ENCODE data around the gene TRABD2B.

TRABD2B gene

GRCh38 chr1:47885062-47885830 is 111.9 kb downstream of the TRABD2B start:
- Histone ChIP-seq H3K27ac (ENCODE audit: low read depth, low read length) (no peak overlapping the region), H3K9ac (ENCODE audit: low read depth, low read length) (no peak overlapping the region), H3K9me3 (ENCODE audit: insufficient read depth, low read depth, low read length) (no peaks in the 10 kb centered on the region), H3K4me1 (ENCODE audit: insufficient read depth, low read length) (no peaks in the 10 kb centered on the region; the same call in 1 of the 2 replicates), H3K36me3 (ENCODE audit: insufficient read depth, low read length) (no peaks in the 10 kb centered on the region), H3K27me3 (ENCODE audit: insufficient read depth, low read length) (no peaks in the 10 kb centered on the region), H3K4me3 (ENCODE audit: low read length) (no peak overlapping the region)
- 92% methylated on average over 8 of the region's 8 CpGs for WGBS

GRCh38 chr1:47883963-47884362 is 113.2 kb downstream of the TRABD2B start:
- Histone ChIP-seq H3K9me3 (ENCODE audit: insufficient read depth, low read depth, low read length) (no peaks in the 10 kb centered on the region), H3K27me3 (ENCODE audit: insufficient read depth, low read length) (no peaks in the 10 kb centered on the region), H3K9ac (ENCODE audit: low read depth, low read length) (no peak overlapping the region), H3K4me3 (ENCODE audit: low read length) (no peak overlapping the region), H3K4me1 (ENCODE audit: insufficient read depth, low read length) (no peaks in the 10 kb centered on the region; the same call in 1 of the 2 replicates), H3K36me3 (ENCODE audit: insufficient read depth, low read length) (no peaks in the 10 kb centered on the region), H3K27ac (ENCODE audit: low read depth, low read length) (no peak overlapping the region)
- 93% methylated on average over 1 of the region's 1 CpG for WGBS

DNA sequence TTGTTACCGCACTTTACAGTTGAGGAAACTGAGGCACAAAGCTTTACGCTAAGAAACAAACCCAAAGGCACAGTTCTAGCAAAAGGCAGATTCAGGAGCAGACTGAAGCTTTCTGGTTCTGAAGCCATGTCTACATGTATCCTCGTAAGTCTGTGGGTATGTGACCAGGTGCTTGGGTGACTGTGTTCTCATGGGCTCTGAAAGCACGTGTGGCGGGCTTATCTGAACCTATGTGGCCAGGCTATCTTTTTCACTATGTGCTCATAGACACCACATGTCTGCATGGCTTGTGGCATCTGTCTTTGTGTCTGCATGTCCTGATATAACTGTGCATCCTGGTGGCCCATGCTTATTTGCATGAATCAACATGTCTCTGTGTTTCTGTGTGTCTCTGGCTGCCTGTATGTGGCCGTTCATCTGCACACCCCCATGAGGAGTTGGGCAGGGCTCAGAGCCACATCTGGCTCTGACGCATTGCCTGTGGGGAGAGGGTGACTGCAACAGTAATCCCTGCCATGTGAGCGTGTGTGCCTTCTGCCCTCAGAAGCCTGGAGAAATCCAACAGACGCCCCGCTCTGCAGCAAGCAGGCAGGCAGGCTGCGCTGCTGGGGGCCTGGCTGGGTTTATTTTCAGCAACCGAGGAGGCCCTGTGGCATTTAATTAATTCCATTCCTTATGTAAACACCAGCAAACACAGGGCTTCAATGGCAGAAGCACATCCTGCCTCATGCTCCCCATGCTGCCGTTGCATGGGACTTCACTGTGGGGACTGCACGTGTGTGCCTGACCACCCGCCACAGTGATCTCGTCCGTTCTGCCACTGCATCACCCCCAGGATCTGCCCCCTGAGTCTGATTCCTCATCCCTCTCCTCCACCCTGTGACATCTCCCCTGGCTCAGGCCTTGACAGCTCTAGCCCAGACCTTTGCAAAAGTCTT is 115.4 kb downstream of the TRABD2B start:
- WGBS = 93% methylated on average over 17 of the region's 17 CpGs
- Histone ChIP-seq H3K4me3 (ENCODE audit: low read length) (no peak overlapping the region), H3K27ac (ENCODE audit: low read depth, low read length) (no peak overlapping the region)

GRCh38 chr1:47876587-47876963 is 120.6 kb downstream of the TRABD2B start:
- H3K4me3 ChIP-seq (ENCODE audit: low read length) = no peak overlapping the region
- H3K27me3 ChIP-seq (ENCODE audit: insufficient read depth, low read length) = no peaks in the 10 kb centered on the region

More for the DNA sequence above, 115.4 kb downstream of the TRABD2B start:
- Histone ChIP-seq H3K9ac (ENCODE audit: low read depth, low read length) (no peak overlapping the region), H3K27me3 (ENCODE audit: insufficient read depth, low read length) (no peaks in the 10 kb centered on the region), H3K4me1 (ENCODE audit: insufficient read depth, low read length) (no peaks in the 10 kb centered on the region), H3K36me3 (ENCODE audit: insufficient read depth, low read length) (no peaks in the 10 kb centered on the region), H3K9me3 (ENCODE audit: insufficient read depth, low read depth, low read length) (no peaks in the 10 kb centered on the region)

DNA sequence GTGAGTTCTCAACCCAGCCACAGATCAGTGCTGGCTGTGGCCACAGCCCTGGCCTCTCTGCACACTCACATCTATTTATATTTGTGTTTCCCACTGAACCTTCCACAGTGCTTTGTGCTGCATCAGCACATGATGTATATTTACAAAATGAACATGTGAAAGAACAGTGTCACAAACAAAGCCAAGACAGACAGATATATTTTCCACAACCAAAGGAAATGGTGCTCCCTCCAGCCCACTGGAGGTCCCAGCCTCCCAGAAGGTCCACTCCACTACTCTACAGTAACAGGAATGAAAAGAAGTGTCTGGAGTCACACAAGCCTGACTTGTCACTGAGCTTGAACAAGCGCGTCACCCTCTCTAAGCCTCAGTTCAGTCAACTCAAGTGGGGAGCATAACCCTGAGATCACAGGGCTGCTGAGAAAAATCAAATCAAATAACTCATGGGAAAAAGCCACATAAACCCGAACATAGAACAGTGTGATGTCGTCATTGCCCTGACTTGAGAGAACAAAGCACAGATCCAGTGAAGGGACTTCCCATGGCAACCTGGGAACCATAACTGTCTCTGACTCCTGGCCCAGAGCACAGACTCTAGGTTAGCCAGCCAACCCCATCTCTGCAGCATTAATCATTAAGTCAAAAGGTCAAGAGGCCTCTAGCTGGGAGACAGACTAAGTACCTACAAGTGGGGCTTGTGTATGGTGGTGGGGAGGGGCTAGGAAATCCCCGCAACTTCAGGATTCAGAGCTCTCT is 121.2 kb downstream of the TRABD2B start:
- no peaks in the 10 kb centered on the region for H3K4me1 ChIP-seq (ENCODE audit: insufficient read depth, low read length)
- H3K27ac ChIP-seq (ENCODE audit: low read depth, low read length) = no peak overlapping the region
- no peak overlapping the region for H3K9ac ChIP-seq (ENCODE audit: low read depth, low read length)
- H3K36me3 ChIP-seq (ENCODE audit: insufficient read depth, low read length) = no peaks in the 10 kb centered on the region
- no peak overlapping the region for H3K4me3 ChIP-seq (ENCODE audit: low read length)
- 92% methylated on average over 5 of the region's 5 CpGs for WGBS
- no peaks in the 10 kb centered on the region for H3K27me3 ChIP-seq (ENCODE audit: insufficient read depth, low read length)
- no peaks in the 10 kb centered on the region for H3K9me3 ChIP-seq (ENCODE audit: insufficient read depth, low read depth, low read length)

More at GRCh38 chr1:47876587-47876963, 120.6 kb downstream of the TRABD2B start:
- 80% methylated on average over 4 of the region's 4 CpGs for WGBS
- no peaks in the 10 kb centered on the region for H3K36me3 ChIP-seq (ENCODE audit: insufficient read depth, low read length)
- H3K9me3 ChIP-seq (ENCODE audit: insufficient read depth, low read depth, low read length) = no peaks in the 10 kb centered on the region
- H3K4me1 ChIP-seq (ENCODE audit: insufficient read depth, low read length) = no peaks in the 10 kb centered on the region
- H3K27ac ChIP-seq (ENCODE audit: low read depth, low read length) = no peak overlapping the region
- no peak overlapping the region for H3K9ac ChIP-seq (ENCODE audit: low read depth, low read length)

GRCh38 chr1:47875036-47875435 is 122.1 kb downstream of the TRABD2B start:
- H3K27me3 ChIP-seq (ENCODE audit: insufficient read depth, low read length) = no peaks in the 10 kb centered on the region
- no peaks in the 10 kb centered on the region for H3K4me1 ChIP-seq (ENCODE audit: insufficient read depth, low read length)
- H3K36me3 ChIP-seq (ENCODE audit: insufficient read depth, low read length) = no peaks in the 10 kb centered on the region
- no peak overlapping the region for H3K4me3 ChIP-seq (ENCODE audit: low read length)
- no peak overlapping the region for H3K27ac ChIP-seq (ENCODE audit: low read depth, low read length)
- H3K9ac ChIP-seq (ENCODE audit: low read depth, low read length) = no peak overlapping the region
- no peaks in the 10 kb centered on the region for H3K9me3 ChIP-seq (ENCODE audit: insufficient read depth, low read depth, low read length)
- WGBS = 94% methylated on average over 6 of the region's 6 CpGs

DNA sequence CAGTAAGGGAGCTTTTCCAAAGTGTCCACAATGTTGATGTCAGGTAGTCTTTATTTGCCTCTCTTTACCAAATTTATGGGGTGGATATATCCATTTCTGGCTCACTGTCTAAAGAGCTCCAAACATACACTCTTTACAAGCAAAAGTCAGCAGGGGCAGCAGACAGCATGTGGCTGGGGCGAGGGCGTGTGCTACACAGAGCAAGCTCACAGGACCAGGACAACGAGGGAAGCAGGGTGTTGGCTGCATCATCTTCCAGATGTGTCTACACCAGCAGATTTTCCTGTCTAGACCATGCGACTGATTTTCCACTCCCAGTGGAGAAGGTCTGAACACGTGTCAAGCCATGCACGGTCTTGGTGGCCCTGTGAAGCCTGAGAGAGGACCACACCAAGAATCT is 123.8 kb downstream of the TRABD2B start:
- Histone ChIP-seq H3K27me3 (ENCODE audit: insufficient read depth, low read length) (no peaks in the 10 kb centered on the region), H3K9ac (ENCODE audit: low read depth, low read length) (no peak overlapping the region), H3K36me3 (ENCODE audit: insufficient read depth, low read length) (no peaks in the 10 kb centered on the region), H3K9me3 (ENCODE audit: insufficient read depth, low read depth, low read length) (no peaks in the 10 kb centered on the region), H3K4me3 (ENCODE audit: low read length) (no peak overlapping the region), H3K27ac (ENCODE audit: low read depth, low read length) (no peak overlapping the region), H3K4me1 (ENCODE audit: insufficient read depth, low read length) (no peaks in the 10 kb centered on the region)
- 92% methylated on average over 6 of the region's 6 CpGs for WGBS

GRCh38 chr1:47872886-47873285 is 124.3 kb downstream of the TRABD2B start:
- H3K4me1 ChIP-seq (ENCODE audit: insufficient read depth, low read length) = no peaks in the 10 kb centered on the region
- H3K27ac ChIP-seq (ENCODE audit: low read depth, low read length) = no peak overlapping the region
- no peaks in the 10 kb centered on the region for H3K9me3 ChIP-seq (ENCODE audit: insufficient read depth, low read depth, low read length)
- no peaks in the 10 kb centered on the region for H3K36me3 ChIP-seq (ENCODE audit: insufficient read depth, low read length)
- WGBS = 95% methylated on average over 3 of the region's 3 CpGs
- H3K4me3 ChIP-seq (ENCODE audit: low read length) = no peak overlapping the region
- H3K9ac ChIP-seq (ENCODE audit: low read depth, low read length) = no peak overlapping the region
- no peaks in the 10 kb centered on the region for H3K27me3 ChIP-seq (ENCODE audit: insufficient read depth, low read length)

GRCh38 chr1:47871799-47872353 is 125.3 kb downstream of the TRABD2B start:
- WGBS = 91% methylated on average over 2 of the region's 2 CpGs

GRCh38 chr1:47870946-47871676 is 126.1 kb downstream of the TRABD2B start:
- Histone ChIP-seq H3K9me3 (ENCODE audit: insufficient read depth, low read depth, low read length) (no peaks in the 10 kb centered on the region), H3K36me3 (ENCODE audit: insufficient read depth, low read length) (no peaks in the 10 kb centered on the region), H3K27me3 (ENCODE audit: insufficient read depth, low read length) (no peaks in the 10 kb centered on the region), H3K27ac (ENCODE audit: low read depth, low read length) (no peak overlapping the region), H3K9ac (ENCODE audit: low read depth, low read length) (no peak overlapping the region), H3K4me3 (ENCODE audit: low read length) (no peak overlapping the region), H3K4me1 (ENCODE audit: insufficient read depth, low read length) (no peaks in the 10 kb centered on the region)
- WGBS = 93% methylated on average over 8 of the region's 8 CpGs

More at GRCh38 chr1:47871799-47872353, 125.3 kb downstream of the TRABD2B start:
- H3K36me3 ChIP-seq (ENCODE audit: insufficient read depth, low read length) = no peaks in the 10 kb centered on the region
- H3K4me1 ChIP-seq (ENCODE audit: insufficient read depth, low read length) = no peaks in the 10 kb centered on the region
- no peak overlapping the region for H3K4me3 ChIP-seq (ENCODE audit: low read length)
- no peak overlapping the region for H3K27ac ChIP-seq (ENCODE audit: low read depth, low read length)
- H3K27me3 ChIP-seq (ENCODE audit: insufficient read depth, low read length) = no peaks in the 10 kb centered on the region
- no peaks in the 10 kb centered on the region for H3K9me3 ChIP-seq (ENCODE audit: insufficient read depth, low read depth, low read length)
- H3K9ac ChIP-seq (ENCODE audit: low read depth, low read length) = no peak overlapping the region

All from HUES64 (cell line).